Activated CD8-positive, alpha-beta memory T cell treated with anti-CD3 and anti-CD28 coated beads, Interleukin-2, amount 50 U/mL, for 24 hours (primary cell): ENCODE measurements around the gene SERPINI1.

ENCODE experiments used
- DNase-seq: peaks from one replicate; pipeline ENCODE4 v3.0.0-alpha.2; 2020; ENCODE audit errors: extremely low read depth

Gene SERPINI1

DNA sequence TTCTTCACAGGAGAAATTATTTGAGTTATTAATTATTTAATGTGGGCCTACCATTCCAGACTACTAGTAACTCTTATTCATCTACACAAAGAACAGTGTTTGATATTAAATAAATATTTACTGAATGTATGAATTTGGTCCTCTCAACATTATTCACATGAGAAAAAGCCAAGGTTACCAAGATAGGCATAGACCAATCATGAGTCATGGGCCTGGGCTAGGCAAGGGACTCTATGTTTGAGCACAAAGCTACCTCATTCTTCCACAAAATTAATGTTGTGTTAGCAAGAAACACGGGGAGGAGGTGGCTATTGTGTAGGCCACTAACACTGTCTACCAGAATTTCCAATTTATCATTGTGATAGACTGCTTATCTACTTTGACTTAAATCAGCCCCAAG lies 115.7 kb downstream of the SERPINI1 start:
- DNase-seq: no peak

DNA sequence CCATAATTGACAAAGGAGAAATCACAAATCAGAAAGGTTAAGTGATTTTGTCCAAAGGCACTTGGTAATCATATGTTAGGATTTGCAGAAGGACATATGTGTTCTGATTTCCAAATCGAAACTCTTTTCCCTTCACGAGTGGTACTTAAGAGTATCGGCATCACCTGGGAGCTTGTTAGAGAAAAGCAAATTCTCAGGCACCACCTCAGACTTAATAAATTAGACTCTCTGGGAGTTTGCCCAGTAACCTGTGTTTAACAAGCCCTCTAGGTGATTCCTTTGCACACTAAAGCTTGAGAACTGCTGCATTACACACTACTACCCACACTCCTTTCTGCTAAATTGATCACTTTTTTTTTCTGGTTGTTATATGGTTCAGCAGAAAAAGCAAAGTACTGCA lies 116.2 kb downstream of the SERPINI1 start:
- no peak for DNase-seq

- no peak for DNase-seq
These were observed 116.7 kb downstream of the SERPINI1 start for GRCh38 chr3:167852216-167852615.

DNA sequence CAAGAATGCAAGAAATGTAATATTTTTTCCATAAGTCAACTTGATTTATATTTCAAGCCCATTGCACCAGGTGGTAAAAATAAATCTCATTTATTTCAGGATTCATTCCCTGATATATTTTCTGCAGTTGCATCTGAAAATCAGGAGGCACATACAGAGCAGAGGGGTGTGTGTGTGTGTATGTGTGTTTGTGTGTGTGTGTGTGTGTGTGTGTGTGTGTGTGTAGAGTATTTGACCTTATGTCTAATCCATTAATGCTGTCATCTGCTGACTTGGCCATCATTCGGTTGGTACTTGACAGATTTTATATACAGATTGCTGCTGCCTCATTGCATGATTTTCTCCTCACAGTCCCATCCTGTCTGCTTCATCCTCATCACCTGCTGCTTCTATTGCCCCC lies 118.5 kb downstream of the SERPINI1 start:
- DNase-seq: no peak

DNA sequence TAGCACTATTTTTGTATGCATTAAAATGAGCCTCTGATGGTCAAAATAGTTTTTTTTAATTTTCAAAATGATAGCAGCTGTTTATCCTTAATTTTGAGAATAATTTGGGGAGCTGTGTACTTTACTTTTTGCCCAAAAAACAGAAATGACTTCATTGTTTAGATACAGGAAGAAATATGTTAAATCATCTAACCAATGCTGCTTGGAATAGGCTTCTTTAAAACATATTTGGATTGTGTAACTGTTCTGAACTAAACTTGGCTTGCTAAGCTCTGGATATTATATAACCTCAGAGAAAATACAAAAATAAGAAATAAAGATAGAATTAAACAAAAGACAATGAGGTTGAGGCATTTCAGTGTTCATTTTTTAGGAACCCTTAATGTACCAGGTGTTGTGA lies 119.3 kb downstream of the SERPINI1 start:
- DNase-seq: no peak

DNA sequence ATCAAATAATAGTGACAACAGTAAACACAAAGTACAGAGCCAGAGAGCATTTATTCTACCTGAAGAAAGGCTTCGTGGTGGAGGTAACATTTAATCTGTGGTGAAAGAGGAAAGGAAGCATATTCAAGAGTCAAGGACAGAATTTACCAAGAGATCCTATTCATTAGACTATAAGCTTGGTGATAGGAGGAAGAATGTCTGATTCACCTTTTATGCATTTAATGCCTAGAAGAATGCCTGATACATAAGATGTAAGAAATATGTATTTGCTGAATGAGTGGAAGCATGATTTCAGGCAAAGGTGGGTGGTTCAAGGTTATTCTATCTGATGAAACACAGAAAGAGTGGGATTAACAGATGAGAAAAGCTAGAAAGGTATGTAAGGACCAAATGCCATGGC lies 119.8 kb downstream of the SERPINI1 start:
- no peak for DNase-seq

GRCh38 chr3:167858865-167859264 lies 123.3 kb downstream of the SERPINI1 start:
- DNase-seq: no peak

GRCh38 chr3:167859610-167860009 lies 124.1 kb downstream of the SERPINI1 start:
- DNase-seq: no peak

DNA sequence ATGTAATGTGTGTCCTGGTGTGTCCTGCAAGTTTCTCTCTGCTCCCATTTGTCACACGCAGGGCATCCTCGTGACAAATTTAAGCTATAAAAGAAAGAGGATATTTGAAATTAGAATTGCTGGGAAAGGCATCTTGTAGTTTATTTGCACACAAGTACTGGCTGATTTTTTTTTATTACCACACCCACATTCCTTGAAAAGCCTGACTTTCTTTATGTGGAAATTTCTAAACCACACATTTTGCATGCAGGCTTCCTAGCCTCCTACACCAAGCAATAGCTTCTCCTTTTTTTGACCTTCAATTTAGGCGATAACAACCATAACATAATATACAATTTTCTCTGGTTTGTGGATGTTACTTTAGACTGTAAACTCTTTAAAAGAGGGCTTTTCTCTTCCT lies 126.1 kb downstream of the SERPINI1 start:
- no peak for DNase-seq

DNA sequence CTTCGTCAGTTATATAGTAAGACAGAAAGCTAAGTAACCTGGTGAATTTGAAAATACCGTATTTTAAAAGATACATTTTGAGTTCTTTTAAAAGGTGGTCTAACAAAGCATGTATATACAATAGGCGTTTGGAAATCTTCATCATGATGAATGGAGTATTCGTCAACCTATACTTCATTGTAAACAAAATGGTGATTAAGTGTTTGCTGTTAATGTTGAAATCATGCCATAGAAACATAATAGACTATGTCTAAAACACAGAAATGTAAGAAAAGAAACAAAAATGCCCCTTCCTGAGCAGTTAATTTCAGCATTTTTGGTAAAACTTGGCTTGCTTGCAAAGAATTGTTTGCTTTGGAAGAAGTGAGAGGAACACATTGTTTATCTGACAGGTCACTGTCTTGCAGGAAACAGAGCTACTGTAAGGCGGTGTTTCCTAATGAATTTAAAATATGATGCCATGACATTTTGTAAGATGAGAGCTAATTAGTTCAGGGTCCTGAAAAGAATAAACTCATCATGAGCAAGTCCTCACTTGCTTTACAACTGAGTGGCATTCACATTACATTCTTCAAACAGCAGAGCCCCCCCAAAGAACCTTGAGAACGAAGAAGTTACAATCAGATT lies 126.7 kb downstream of the SERPINI1 start:
- DNase-seq: no peak

DNA sequence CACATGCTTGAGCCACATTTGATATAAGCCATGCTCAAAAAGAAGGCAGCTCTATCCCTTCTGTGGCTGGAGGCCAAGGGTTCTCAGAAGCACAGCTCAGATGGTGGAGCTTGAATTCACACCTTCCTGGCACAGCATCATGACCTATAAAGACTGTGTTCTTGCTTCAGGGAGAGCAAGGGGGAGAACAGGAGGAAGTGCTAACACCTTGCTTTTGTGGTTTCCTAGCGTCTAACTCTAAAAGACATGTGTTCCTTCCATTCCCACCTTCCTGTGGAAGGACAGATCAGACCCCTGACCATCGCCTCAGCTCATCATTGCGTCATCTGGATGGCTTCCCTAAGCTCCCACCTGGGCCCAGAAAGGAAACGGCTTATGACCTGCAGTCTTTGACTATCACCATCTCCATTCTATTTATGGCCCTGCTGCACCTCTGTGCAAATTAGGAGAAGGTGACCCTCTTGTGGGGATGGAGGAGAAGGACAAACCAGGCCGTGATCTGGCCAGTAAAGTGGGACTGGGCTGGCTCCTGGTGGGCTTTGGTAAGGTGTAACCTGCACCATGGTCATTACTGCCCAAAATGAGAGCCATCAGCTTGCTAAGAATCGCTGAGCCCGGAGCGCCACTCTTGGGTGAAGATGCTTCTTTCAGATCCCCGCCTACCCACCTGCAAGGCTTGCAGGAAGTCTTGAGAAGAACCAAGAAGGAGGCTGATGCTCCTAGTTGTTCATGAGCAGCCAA lies 128.5 kb downstream of the SERPINI1 start:
- DNase-seq: no peak

- DNase-seq: no peak
These were observed 129.0 kb downstream of the SERPINI1 start for GRCh38 chr3:167864552-167864874.

- no peak for DNase-seq
These were observed 130.8 kb downstream of the SERPINI1 start for GRCh38 chr3:167866331-167866730.

DNA sequence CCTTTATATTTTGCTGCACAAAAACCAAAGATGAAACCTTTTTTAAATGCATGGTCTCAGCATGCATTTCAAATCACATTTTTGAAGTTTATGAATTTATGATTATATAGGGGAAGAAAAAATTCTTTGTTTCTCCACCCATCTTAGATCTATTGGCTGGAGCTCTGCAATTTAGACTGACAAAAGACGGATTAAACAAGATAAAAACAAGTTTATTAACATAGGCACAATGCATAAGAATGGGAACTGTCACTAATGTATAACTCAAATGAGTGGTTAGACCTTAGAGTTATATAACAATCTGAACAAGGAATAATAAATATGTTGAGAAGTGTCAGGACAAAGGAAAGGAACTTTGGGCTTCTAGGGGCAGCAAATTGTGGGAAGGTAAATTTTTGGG lies 132.5 kb downstream of the SERPINI1 start:
- no peak for DNase-seq

DNA sequence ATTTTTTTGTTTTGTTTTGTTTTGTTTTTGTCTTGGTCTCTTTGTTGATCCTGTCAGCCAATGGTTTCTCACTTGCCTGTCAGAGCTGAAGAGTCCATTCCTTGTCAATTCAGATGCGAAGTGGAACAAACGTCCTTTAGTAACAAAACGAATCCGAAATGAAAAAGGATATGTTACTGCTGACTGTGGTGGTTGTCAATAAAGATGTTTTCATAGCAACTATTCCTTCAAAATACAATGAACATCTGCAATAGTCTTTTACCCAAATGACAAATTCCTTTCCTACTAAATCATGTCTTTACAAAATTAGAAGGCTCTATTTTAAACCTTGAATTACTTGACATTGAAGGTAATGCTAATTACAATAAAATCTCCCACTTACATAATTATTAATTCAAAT lies 134.7 kb downstream of the SERPINI1 start:
- no peak for DNase-seq

DNA sequence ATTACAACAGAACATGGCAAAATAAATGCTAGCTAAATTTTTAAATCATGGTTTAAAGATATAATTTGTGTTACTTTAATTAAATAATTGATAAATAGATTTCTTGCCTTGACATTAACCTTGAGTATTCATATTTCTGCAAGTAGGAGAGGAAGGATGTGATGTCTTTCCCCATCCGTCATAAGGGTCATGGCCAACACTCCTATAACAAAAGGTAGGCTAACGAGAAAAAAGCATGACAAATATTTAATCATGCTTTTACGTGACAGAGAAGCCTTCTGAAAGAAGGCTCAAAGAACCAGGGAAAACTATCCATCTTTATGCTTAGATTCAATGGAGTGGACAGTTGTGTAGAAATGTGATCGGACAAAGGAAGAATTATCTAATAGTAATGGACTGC lies 135.2 kb downstream of the SERPINI1 start:
- no peak for DNase-seq

- DNase-seq: no peak
These were observed 136.5 kb downstream of the SERPINI1 start for GRCh38 chr3:167872032-167872431.

DNA sequence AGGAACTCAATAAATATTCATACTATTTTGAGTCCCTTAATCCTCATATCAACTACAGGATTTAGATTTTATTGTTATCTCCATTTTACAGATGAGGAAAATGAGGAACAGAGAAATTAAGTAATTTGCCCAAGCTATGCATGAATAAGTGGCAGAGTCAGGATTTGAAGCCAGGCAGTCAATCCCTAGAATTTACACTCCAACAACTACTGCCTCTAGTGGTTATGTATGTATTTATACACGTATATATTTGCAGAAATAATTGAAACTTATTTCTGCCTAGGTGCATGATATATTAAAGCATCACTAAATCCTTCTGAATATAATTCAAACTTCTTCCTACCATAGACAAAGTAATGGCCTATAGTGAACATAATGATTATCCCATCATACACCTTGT lies 137.4 kb downstream of the SERPINI1 start:
- no peak for DNase-seq

GRCh38 chr3:167874671-167875372 lies 139.3 kb downstream of the SERPINI1 start:
- DNase-seq: no peak
